Activated gamma-delta T cell treated with Interleukin-2 at 50 U/mL for 16 hours (primary cell): ENCODE data around the gene DOK4.
"Not testable (repeated sequence)": the region's sequence is repeated elsewhere in the genome, so short reads cannot be mapped to it uniquely, and the experiment has no call there.

Experiments
- DNase-seq: peaks from one replicate; pipeline ENCODE4 v3.0.0-alpha.2; 2020

Gene DOK4

GRCh38 chr16:57500578-57501111, 14.4 kb upstream of the DOK4 start:
- DNase-seq, result no peak

GRCh38 chr16:57499941-57500340, 13.6 kb upstream of the DOK4 start:
- not testable (repeated sequence) for DNase-seq

GRCh38 chr16:57498031-57498430, 11.7 kb upstream of the DOK4 start:
- no peak for DNase-seq

- DNase-seq, result no peak
Observed at GRCh38 chr16:57497121-57497520, 10.8 kb upstream of the DOK4 start.

GRCh38 chr16:57493767-57494166, 7.5 kb upstream of the DOK4 start:
- DNase-seq, result no peak

- no peak for DNase-seq
Observed at GRCh38 chr16:57489229-57489628, 2.9 kb upstream of the DOK4 start.

GRCh38 chr16:57486858-57487834, 853 bp upstream of the DOK4 start:
- DNase-seq, result no peak

GRCh38 chr16:57485091-57485915, 990 bp downstream of the DOK4 start:
- no peak for DNase-seq

GRCh38 chr16:57484515-57485005, 1.7 kb downstream of the DOK4 start:
- no peak for DNase-seq

- DNase-seq, result no peak
Observed at GRCh38 chr16:57483725-57484514, 2.4 kb downstream of the DOK4 start.

- DNase-seq, result no peak
Observed at GRCh38 chr16:57482845-57483545, 3.3 kb downstream of the DOK4 start.

- DNase-seq, result no peak
Observed at GRCh38 chr16:57481421-57481820, 4.9 kb downstream of the DOK4 start.

GRCh38 chr16:57480754-57481230, 5.5 kb downstream of the DOK4 start:
- no peak for DNase-seq

- no peak for DNase-seq
Observed at GRCh38 chr16:57479976-57480753, 6.1 kb downstream of the DOK4 start.

- no peak for DNase-seq
Observed at GRCh38 chr16:57479205-57479975, 6.9 kb downstream of the DOK4 start.

- no peak for DNase-seq
Observed at GRCh38 chr16:57478396-57479204, 7.7 kb downstream of the DOK4 start.

- DNase-seq, result no peak
Observed at GRCh38 chr16:57477531-57478202, 8.6 kb downstream of the DOK4 start.
